GM13976 (cell line): ENCODE data around the gene UPF2.

Experiments used
- DNase-seq: peaks from one replicate; pipeline ENCODE4 v3.0.0; 2012; ENCODE audit warnings: low spot score
- CTCF ChIP-seq: IDR thresholded peaks from 2 replicates; pipeline ENCODE4 v1.5.1; 2012; ENCODE audit warnings: borderline replicate concordance, mild to moderate bottlenecking; ENCODE audit not compliant: insufficient read depth; ENCODE audit errors: extremely low read depth, missing control alignments, control extremely low read depth
- in situ Hi-C: fragments of 300-500 bp; cut with MboI; formaldehyde crosslinking; loops from one replicate; pipeline ENCODE4 v1.12.0; 2022; ENCODE audit warnings: low sequenced_read_pairs, mixed read lengths, inconsistent platforms; ENCODE audit not compliant: unreplicated experiment

Gene UPF2

GRCh38 chr10:11870461-11870780, 172.2 kb downstream of the UPF2 start:
- in situ Hi-C loops, result no loop called here
- TF ChIP-seq CTCF, result no peak
- DNase-seq, result no peak
